OCI-M2 (cell line): ENCODE measurements around the gene CLIP1.
"Not testable (repeated sequence)": the region's sequence is repeated elsewhere in the genome, so short reads cannot be mapped to it uniquely, and the experiment has no call there.

ENCODE experiments used
- DNase-seq: peaks from one replicate; lab custom pipeline; 2025; ENCODE audit not compliant: unreplicated experiment; lab: John Stamatoyannopoulos, UW

The CLIP1 gene

GRCh38 chr12:122260735-122261134 is 161.7 kb downstream of the CLIP1 start:
- DNase-seq: not testable (repeated sequence)

- not testable (repeated sequence) for DNase-seq
Measured at GRCh38 chr12:122258939-122259338, 163.5 kb downstream of the CLIP1 start.

GRCh38 chr12:122258462-122258861 is 164.0 kb downstream of the CLIP1 start:
- DNase-seq: not testable (repeated sequence)

- DNase-seq: no peak
Measured at GRCh38 chr12:122250536-122250935, 171.9 kb downstream of the CLIP1 start.

GRCh38 chr12:122250047-122250446 is 172.4 kb downstream of the CLIP1 start:
- DNase-seq: no peak

GRCh38 chr12:122245553-122245952 is 176.9 kb downstream of the CLIP1 start:
- DNase-seq: no peak

- no peak for DNase-seq
Measured at GRCh38 chr12:122244565-122245371, 177.7 kb downstream of the CLIP1 start.

GRCh38 chr12:122243965-122244364 is 178.5 kb downstream of the CLIP1 start:
- DNase-seq: no peak

- DNase-seq: no peak
Measured at GRCh38 chr12:122238861-122239260, 183.6 kb downstream of the CLIP1 start.

- no peak for DNase-seq
Measured at GRCh38 chr12:122235741-122236140, 186.7 kb downstream of the CLIP1 start.

GRCh38 chr12:122232691-122233090 is 189.8 kb downstream of the CLIP1 start:
- DNase-seq: no peak

- no peak for DNase-seq
Measured at GRCh38 chr12:122230798-122231197, 191.7 kb downstream of the CLIP1 start.

- DNase-seq: no peak
Measured at GRCh38 chr12:122228092-122228491, 194.4 kb downstream of the CLIP1 start.

GRCh38 chr12:122227341-122227740 is 195.1 kb downstream of the CLIP1 start:
- DNase-seq: no peak

- no peak for DNase-seq
Measured at GRCh38 chr12:122226366-122227125, 195.9 kb downstream of the CLIP1 start.

GRCh38 chr12:122225683-122226365 is 196.6 kb downstream of the CLIP1 start, which contains the start of gene DIABLO:
TSS of gene DIABLO (minus strand) at chr12:122226052. CDS start at chr12:122226014, 38 bp downstream.
- DNase-seq: peak; percentile 84
